NB4 (cell line): ENCODE measurements around the gene LBR.

Experiments used
- MAX ChIP-seq: IDR thresholded peaks from 2 replicates; pipeline ENCODE4 v1.6.1; 2011; ENCODE audit warnings: low read depth, low read length
- POLR2A ChIP-seq: IDR thresholded peaks from 2 replicates; pipeline ENCODE4 v1.6.1; 2011; ENCODE audit warnings: mild to moderate bottlenecking; ENCODE audit not compliant: insufficient read length; ENCODE audit errors: extremely low read depth
- TF ChIP-seq, protein P1 (sequence below): IDR thresholded peaks from one replicate; pipeline ENCODE4 v1.5.1; 2012; ENCODE audit warnings: low read depth, low read length

DNA sequence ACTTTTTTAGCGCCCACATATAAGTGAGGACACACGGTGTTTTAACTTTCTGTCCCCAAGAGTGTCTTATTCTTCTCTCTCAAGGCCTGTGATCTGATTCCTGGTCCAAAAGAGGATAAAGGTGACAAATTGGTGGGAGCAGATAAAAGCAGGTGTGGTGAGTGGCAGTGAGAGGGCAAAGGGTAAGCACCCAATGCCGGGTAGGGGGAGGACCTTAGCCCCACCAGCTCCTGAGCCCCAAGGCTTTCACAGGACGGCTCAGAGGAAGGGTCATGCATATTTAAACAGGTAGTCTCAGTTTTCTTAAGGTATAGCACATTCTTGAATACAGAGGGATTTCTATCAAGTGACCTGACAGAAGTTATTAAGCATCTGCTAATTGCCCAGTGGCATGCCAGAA is 19.6 kb downstream of the LBR start:
- TF ChIP-seq, protein P1, sequence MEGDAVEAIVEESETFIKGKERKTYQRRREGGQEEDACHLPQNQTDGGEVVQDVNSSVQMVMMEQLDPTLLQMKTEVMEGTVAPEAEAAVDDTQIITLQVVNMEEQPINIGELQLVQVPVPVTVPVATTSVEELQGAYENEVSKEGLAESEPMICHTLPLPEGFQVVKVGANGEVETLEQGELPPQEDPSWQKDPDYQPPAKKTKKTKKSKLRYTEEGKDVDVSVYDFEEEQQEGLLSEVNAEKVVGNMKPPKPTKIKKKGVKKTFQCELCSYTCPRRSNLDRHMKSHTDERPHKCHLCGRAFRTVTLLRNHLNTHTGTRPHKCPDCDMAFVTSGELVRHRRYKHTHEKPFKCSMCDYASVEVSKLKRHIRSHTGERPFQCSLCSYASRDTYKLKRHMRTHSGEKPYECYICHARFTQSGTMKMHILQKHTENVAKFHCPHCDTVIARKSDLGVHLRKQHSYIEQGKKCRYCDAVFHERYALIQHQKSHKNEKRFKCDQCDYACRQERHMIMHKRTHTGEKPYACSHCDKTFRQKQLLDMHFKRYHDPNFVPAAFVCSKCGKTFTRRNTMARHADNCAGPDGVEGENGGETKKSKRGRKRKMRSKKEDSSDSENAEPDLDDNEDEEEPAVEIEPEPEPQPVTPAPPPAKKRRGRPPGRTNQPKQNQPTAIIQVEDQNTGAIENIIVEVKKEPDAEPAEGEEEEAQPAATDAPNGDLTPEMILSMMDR = no peak
- no peak for TF ChIP-seq POLR2A
- no peak for TF ChIP-seq MAX
